HG03103 (cell line): Measurements from ENCODE around the gene SBK3.
"Not testable (repeated sequence)": the region's sequence is repeated elsewhere in the genome, so short reads cannot be mapped to it uniquely, and the experiment has no call there.

Experiments
- ATAC-seq: cut with Tn5 transposase; IDR thresholded peaks from one replicate; pipeline ENCODE4 v1.9.1; 2021; ENCODE audit warnings: low read depth; ENCODE audit not compliant: unreplicated experiment

Gene SBK3

DNA sequence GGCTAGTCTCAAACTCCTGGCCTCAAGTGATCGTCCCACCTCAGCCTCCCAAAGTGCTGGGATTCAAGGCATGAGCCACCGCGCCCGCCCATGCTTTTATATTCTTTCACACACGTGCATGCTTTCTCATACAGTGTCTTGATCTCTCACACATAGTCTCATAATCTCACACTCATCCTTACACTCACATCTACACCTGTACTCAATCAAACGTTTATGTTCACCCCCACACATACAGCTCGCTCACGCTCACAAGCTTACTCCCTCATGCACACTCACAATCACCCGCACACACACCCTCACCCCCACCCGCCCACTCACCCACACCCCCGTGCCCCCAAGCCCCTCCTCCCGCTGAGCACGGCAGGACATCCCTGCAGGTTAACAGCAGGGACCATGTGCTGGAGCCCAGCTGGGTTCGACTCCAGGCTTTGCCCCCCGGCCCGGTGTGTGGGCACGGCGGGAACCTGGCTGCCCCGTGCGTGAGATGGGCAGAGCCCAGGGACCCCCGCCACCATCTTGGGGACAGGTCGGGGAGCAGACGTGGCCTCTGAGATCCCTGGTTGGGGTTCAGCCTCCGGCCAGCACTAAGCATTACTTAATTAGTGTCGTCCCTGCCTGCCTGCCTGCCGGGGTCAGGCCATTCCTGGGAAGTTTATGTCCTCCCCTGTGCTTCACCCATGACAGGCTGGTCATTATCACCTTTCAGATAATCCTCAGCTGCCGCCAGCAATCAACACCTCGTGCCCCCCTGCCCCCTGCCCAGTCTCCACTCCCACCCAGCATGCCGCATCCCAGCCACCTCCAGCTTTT is 19.8 kb downstream of the SBK3 start:
- no peak for ATAC-seq

DNA sequence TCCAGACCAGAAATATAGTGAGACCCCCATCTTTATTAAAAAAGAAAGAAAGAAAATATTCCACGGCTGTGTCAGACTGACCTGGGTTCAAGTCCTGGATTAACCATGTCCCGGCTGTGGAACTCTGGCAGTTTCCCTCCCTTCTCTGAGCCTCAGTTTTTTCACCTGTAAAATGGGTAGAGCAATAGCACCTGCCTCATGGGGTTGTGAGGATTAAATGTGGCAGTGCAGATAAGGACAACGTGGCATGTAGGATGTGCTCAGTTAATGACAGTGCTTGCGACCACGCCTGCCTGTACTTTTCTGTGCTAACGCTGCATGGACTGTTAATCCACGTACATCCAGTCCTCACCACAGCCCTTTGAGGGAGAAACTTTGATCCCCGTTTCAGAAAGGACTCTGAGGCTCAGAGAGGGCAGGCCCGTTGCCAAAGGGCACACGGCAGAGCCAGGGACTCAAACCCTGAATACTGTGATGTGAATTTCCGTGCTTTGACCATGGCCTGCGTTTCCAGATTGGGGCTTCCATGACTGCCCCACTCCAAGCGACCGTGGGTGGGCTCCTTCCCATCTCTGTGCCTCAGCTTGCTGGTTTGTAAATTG is 24.6 kb downstream of the SBK3 start:
- ATAC-seq, result no peak

DNA sequence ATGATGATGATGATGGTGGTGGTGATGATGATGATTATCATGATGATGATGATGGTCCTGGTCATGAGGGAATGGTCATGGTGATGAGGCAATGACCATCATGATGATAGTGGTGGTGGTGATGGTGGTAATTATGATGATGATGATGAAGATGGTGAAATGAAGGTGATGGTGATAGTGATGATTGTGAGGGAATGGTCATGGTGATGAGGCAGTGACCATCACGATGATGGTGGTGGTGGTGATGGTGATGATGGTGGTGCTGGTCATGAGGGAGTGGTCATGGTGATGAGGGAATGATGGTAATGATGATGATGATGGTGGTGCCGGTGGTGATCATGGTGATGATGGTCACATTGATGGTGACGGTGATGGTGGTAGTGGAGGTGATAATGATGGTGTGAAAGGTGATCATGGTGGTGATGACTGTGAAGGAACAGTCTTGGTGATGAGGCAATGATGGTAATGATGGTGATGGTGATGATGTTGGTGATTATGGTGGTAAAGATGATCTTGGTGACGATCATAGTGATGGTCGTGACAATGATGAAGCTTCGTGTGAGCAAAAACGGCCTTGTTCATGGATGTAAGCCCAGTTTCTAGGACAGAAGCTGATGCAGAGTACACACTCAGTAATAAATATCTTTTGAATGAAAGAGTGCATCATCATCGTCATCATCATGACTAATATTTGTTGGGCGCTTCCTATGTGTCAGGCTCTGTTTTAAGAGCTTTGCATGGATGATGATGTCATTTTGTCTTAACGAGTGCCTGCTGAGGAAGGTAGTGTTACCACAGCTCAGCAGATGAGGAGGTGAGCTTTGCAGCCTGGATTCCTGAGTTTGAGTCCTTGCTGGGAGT is 25.7 kb downstream of the SBK3 start:
- ATAC-seq, result no peak

DNA sequence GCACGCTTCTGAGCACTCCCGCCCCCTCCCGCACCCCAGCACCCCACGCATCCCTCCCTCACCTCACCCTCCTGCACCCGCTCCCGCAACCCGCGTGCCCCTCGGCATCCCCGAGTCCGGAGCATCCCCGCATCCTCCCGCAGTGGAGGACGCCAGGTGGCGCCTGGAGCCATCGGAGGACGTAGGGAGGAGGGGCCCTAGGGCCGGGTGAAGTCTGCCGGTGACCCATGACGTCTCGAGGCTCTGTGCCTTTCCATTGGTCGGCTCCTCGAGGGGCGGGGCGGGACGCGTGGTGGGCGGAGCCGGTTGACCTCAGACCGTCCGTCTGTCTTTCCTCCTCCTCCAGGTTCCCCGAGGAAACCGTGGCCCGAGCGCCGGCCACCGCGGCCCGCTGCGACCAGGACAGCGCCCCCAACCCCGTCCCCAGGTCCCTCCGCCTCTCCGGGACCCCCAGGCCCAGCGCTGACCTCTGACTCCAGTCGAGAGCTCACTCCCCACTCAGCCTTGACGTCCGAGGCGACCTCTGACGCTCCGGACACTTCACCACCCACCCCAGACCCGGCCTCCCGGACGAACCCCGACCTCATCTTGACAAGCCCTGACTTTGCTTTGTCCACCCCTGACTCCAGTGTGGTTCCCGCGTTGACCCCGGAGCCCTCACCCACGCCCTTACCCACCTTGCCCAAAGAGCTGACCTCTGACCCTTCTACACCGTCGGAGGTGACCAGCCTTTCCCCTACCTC is 28.3 kb downstream of the SBK3 start:
- peak; percentile 98 for ATAC-seq

DNA sequence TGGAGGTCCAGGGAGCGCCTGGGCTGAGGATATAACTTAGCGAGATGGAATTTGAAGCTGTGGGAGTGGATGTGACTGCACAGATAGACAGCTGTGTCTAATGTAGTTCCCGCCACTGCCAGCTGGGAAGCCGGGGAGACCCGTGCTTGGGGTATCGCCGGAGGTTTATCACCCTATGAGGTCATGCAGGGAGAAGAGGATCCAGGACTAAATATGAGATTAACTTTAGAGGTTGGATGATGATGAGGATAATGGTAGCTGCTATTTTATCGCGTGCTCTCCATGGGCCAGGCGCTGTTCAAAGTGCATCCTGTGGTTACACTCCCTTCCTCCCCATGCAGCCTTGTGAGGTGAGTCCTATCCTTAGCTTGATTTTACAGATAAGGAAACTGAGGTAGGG is 37.2 kb downstream of the SBK3 start:
- ATAC-seq, result no peak

DNA sequence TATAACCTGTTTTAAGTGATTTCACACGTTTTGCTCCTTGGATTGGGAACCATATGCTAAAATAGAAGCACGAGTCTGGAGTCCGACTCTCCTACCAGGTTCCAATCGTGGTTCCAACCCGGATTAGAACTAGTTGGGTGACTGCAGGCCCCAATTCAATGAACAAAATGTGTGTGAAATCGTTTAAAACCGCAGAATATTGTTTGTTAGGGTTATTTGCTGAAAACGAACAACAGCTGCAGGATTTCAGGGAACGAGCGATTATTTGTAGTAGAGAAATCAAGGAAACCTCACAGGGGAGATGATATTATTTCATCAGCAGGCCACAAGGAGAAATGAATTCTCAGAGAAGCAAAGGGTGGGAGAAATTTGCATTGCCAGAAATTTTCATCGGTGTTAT is 40.4 kb downstream of the SBK3 start:
- ATAC-seq, result no peak

DNA sequence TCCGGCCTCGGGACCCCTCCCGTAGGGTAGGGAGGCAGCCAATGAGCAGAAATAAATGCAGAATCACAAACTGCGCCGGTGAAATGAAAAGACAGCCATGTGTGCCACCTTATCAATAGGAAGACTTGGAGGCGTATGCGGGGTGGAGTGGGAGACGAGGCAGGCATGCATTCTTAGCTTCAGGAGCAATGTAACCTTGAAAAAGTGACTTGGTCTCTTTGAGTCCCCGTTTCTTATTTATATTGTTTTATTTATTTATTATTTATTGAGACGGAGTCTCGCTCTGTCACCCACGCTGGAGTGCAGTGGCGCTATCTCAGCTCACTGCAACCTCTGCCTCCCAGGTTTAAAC is 41.1 kb downstream of the SBK3 start:
- no peak for ATAC-seq

DNA sequence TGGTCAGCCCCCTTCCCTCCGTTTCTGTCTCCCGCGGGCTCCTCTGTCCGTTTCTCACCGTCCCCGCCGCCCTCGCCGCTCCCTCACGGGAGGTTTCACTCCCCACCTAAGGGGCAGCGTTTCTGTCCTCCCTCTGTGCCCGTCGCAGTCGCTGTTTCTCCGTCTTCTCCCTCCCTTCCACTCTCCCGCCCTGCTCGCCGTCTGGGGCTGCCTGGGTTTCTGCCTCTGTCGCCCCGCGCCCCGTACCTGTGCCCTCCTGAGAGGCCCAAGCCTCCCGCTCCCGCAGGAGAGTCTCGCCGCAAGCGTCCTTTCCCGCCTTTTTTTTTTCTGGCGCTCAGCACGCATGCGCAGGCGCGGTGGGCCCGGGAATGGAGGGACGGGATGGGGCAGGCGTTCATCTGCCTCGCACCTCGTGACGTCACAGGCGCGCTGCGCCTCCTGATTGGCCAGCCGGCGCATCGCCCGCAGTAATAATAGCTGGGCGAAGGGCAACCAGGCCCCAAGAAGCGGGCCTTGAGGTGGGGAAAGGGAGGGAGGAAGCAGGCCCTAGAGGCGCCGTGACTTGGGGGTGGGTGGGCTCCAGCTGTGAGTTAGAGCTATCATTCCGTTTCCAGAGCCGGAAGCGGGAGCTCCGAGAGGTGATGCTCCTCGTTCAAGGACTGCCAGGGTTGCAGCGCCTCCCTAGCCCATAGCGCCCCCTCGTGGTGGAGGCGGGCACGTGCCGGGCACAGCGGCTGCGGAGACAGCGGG is 41.7 kb downstream of the SBK3 start:
- ATAC-seq, result peak; percentile 95

DNA sequence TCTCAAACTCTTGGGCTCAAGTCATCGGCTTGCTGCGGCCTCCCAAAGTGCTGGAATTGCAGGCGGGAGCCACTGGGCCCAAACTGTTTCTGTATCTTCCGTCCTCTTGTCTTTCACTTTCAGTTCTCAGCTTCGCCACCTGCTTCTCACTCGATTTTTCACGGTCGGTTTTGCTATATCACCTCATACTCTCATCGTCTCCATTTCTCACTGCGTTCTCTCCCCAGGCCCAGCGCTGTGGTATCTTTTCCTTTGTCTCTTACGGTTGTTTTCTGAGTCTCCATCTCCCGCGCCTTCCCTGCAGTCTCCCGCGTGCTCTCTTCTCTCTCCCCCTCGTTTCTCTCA is 42.2 kb downstream of the SBK3 start:
- ATAC-seq, result no peak

DNA sequence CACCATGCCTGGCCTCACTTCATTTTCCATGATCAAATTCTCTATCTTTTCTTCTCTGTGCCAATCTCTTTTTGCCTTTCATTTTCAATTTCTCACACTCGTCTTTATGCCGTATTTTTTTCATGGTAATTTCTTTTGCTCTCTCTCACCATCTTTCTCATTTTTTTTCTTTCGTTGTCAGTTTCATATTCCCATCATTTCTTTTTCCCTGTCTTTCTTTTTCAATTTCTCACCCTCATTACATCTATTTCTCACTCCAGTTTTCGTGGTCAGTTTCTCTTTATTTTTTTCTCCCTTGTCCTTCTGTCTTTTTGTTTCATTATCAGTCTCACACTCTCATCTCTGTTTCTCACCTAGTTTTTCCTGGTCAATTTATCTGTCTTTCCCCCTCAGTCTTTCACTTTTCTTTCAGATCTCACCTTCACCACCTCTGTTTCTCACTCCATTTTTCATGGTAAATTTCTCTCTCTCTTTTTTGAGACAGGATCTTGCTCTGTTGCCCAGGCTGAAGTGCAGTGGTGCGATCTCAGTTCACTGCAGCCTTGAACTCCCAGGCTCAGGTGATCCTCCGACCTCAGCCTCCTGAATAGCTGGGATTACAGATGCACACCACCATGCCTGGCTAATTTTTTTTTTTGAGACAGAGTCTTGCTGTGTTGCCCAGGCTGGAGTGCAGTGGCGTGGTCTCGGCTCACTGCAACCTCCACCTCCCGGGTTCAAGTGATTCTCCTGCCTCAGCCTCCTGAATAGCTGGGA is 43.0 kb downstream of the SBK3 start:
- no peak for ATAC-seq

DNA sequence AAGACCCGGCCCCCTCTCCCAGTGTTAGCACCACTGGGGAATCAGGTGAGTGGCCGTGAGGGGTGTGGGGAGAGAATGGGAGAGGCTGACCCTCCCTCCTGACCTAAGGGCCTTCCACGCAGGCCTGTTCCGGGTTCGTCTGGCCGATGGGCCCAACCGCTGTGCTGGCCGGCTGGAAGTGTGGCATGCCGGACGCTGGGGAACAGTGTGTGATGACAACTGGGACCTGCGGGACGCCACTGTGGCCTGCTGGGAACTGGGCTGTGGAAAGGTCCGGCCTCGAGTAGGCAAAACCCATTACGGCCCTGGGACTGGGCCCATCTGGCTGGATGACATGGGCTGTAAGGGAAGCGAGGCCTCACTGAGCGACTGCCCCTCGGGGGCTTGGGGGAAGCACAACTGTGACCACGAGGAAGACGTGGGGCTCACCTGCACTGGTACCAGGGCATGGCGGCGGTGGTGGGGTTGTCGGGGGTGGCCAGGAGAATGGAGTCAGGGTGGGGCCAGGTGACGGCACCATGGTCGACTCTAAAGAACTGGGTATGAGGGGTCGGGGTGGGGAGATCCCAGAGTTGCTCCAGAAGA is 44.9 kb downstream of the SBK3 start:
- no peak for ATAC-seq

DNA sequence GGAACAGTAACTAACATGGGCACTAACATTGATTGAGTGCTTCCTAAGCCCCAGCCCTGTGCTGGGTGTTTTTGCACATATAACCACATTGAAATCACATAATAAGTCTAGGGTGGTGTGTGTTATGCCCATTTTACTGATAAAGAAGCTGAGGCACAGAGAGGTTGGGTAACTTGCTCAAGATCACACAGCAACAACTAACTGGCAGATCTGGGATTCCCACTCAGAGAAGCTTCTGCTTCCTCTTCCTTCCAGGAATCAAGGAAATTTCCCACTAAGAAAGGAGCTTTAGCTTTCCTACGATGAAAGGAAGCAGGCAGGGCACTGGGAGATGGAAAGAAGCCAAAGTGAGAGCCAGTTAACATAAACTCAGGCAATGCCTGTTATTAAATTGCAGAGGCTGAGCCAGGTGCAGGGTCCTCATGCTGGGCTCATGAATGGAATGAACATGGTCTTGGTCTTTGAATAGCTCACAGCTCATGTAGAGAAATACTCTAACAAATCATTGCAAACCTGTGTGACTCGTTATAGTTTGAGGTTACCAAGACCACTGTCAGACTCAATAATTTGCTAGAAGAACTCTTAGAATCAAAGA is 47.0 kb downstream of the SBK3 start:
- ATAC-seq, result no peak

DNA sequence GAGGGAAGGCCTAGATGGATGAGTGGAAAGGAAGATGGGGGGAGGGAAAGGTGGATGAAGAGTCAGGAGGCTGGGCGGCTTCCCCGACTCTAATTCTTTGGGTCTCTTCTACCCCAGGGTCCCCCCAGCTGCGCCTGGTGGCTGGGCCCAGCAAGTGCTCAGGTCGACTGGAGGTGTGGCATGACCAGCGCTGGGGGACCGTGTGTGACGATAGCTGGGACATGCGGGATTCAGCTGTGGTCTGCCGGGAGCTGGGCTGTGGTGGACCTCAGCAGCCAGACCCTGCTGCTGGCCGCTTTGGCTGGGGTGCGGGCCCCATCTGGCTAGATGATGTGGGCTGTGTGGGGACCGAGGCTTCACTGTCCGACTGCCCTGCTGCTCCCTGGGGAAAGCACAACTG is 47.6 kb downstream of the SBK3 start:
- ATAC-seq, result no peak

DNA sequence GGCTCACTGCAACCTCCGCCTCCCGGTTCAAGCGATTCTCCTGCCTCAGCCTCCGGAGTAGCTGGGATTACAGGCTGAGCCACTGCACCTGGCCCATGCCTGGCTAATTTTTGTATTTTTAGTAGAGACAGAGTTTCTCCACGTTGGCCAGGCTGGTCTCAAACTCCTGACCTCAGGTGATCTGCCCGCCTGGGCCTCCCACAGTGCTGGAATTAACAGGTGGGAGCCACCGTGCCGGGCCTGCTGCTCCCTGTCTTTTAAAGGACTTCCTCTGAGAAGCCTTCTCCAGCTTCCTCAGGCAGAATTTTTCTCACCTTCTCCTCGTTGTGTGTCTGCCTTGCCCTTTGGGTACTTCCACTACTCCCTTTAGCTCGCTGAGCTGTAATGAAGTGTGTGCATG is 48.5 kb downstream of the SBK3 start:
- ATAC-seq, result not testable (repeated sequence)

DNA sequence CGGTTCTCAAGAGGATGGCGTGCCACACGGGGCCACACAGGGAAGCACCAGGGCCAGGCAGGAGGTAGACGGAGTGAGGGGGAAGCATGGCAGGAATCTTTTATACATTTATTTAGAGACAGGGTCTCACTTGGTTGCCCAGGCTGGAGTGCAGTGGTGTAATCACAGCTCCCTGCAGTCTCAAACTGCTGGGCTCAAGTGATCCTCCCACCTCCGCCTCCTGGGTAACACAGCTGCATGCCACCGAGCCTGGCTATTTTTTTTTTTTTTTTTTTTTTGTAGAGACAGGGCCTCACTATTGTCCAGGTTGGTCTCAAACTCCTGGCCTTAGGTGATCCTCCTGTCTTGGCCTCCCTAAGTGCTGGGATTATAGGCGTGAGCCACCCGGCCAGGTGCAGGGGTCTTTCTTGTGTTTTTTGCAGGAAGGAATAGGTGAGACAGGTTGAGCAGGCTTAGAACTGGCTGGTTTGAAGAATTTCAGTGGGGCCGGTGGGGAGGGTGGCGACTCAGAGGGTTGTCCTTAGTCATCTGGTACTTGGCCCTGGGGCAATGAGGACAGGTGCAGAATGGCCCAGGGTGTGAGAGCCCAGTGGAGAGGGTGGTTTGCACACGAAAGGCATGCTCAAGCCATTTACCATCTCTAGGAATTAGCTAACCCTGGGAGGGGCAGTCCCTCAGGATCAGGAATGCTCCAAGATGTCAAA is 49.5 kb downstream of the SBK3 start:
- ATAC-seq, result no peak

DNA sequence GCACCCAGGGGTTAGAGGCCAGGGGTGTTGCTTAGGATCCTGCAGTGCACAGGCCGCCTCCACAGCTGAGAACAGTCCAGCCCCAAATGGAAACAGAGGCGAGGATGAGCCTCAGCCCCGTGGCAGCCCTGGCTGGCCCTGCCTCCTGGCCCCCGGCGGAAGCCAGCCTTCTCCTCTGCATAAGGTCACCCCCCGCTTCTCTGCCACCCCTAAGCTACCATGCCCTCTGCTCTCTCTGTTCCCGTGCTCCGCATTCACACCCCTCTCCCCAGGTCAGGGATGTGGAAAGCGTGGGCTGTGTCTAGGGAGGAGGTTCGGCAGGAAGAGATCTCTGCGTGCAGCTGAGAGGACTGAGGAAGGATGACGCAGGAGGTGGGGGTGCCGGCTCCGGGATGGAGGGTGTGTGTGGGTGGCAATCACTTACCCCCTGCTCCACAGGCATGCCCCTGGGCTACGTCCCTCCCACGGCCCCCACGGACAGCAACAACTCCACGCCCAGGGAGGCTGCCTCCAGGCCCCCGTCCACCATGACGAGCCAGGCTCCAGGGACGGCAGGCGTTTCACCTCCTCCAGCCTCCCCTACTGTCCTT is 51.1 kb downstream of the SBK3 start:
- ATAC-seq, result no peak

DNA sequence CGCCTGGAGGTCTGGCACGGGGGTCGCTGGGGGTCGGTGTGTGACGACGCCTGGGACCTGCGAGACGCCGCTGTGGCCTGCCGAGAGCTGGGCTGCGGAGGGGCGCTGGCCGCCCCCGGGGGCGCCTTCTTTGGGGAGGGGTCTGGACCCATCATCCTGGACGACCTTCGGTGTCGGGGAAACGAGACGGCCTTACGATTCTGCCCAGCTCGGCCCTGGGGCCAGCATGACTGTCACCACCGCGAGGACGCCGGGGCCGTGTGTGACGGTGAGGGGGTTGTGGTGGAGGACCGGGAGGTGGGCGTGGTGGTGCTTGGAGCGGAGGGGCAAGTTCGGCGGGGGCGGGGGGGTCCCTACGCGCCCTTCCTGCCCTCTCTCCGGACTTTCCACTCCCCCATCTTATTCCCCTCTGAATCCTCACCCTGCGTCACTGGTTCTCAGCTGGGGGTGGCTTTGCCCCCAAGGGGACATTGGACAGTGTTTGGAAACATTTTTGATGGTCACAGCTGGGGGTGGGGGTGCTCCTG is 51.6 kb downstream of the SBK3 start:
- no peak for ATAC-seq
